NCI-H446 (cell line): ENCODE results near the gene HAUS3.
A peak's percentile ranks its signal among the peaks of the same experiment; 100 is the strongest.
"Not testable (repeated sequence)": the region's sequence is repeated elsewhere in the genome, so short reads cannot be mapped to it uniquely, and the experiment has no call there.

Experiments
- DNase-seq, 2 experiments: peaks; one replicate each; lab custom pipeline; 2025; lab: John Stamatoyannopoulos, UW

The HAUS3 gene

DNA sequence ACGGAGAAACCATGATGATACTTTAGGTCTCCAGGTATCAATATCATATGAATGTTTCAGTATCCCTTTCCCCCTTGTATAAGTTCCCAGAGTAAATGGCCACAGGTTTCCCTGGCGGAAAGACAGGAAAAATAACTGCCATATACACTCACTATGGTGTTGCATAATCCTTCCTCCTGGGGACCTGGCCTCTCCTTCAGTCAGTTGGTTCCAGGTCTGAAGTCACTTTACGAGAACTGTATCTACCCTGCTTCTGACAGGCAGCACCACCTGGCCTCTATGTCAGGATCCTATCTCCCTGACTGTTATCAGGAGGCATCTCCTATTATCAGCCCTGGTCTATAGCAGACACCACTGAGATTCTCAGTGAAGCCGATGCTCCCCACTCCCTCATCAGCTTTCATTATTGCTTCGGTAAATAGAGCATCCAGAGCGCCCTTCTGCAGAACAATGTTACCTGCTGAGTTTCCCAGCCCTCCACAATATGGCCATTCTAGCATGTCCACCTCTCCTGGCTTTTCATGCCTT, 22.6 kb downstream of the HAUS3 start:
- no peak for DNase-seq

- DNase-seq: no peak
These were observed 23.5 kb downstream of the HAUS3 start for GRCh38 chr4:2218436-2218835.

DNA sequence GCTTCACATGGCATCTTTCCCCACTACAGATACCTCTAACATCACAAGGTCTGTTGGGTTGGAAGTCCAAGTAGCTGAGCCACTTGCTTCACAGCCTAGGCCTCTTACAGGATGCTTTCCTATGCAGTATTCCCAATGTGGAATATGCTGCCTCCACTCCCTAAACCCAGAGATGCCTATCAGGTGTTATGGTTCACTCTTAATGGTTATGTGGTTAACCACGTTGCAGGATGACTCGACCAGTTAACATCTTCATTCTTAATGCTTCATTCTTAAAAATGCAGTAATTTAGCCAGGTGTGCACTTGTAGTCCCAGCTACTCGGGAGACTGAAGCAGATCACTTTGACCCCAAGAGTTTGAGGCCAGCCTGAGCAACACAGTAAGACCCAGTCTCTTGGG, 24.2 kb downstream of the HAUS3 start:
- no peak for DNase-seq

GRCh38 chr4:2212831-2213230, 29.1 kb downstream of the HAUS3 start:
- DNase-seq: no peak

DNA sequence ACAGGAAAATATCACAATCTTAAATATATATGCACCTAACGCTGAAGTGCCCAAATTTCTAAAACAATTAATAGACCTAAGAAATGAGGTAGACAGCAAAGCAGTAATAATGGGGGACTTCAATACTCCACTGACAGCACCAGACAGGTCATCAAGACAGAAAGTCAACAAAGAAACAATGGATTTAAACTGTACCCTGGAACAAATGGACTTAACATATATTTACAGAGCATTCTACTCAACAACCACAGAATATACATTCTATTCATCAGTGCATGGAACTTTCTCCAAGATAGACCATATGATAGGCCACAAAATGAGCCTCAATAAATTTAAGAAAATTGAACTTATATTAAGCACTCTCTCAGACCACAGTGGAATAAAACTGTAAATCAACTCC, 39.1 kb downstream of the HAUS3 start:
- DNase-seq: not testable (repeated sequence)

DNA sequence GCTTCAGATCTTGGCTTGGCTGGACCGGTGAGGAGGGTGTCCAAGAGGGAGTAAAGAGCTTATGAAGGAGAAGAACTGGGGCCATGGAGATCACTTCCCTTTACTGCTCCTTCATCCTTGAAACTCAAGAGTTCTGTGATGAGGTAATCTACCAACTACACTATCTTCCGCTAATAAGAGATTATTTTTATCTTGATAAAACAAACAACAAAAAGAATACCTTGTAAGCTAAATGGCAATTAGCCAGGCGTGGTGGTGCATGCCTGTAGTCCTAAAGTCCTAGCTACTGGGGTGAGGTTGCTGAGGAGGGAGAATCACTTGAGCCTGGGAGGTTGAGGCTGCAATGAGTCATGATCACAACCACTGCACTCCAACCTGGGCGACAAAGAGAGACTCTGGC, 47.4 kb downstream of the HAUS3 start:
- no peak for DNase-seq

- no peak for DNase-seq
These were observed 48.6 kb downstream of the HAUS3 start for GRCh38 chr4:2193326-2193725.

DNA sequence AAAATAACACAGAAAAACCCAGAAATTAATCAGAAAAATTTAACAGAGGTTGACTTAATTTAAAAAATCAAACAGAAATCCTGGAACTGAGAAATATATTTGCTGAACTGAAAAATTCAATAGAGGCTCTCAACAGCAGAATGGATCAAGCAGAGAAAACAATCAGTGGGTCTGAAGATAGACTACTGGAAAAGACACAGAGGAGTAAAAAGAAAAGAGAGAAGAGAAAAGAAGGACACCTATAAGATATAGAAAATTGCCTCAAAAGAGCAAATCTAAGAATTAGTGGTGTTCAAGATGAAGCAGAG, 55.1 kb downstream of the HAUS3 start:
- no peak for DNase-seq

DNA sequence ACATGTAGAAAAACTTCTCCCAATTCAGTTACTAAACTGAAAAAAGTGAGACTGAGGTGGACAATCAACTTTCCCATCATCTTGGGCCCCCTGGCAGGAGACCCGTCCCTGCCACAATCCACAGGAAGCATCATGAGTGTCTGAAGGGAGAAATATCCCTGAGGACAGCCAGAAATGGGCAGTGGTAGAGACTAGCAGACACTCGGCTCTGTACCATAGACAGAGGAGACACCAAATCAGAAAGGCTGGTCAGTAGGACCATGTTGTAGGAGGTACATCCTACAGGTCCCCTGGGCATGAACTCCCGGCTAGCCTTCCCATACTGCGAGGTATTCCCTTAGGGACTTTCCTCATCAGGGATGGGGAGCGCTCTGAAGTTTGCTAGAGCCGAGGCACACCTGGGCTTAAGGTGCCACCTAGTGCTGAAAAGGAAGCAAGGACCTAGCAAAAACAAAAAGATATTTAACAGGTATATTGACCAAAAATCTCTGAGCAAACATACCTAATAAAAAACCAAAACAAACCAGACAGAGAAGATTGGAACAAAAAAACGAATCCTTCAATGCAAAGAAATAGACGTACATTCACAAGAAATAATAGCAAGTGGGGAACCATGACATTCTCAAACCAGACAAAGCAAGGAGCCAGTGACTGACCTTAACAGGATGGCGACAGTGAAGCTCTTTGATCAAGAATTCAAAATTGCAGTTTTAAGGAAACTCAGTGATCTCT, 55.6 kb downstream of the HAUS3 start:
- peak in 1 of 2 experiments; percentile 7 for DNase-seq

GRCh38 chr4:2183394-2183793, 58.5 kb downstream of the HAUS3 start:
- DNase-seq: no peak

DNA sequence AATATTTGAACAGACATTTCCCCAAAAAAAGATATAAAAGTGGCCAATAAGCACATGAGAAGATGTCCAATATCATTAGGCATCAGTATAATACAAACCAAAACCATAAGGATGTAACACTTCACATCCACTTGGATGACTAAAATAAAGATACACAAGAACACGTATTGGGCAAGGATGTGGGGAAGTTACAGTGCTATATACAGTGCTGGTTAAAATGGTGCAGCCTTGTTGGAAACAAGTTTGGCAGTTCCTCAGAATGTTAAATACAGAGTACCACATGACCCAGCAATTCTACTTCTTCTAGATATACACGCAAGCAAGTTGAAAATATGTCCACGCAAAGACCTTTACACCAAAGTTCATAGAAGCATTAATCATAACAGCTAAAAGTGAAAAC, 58.9 kb downstream of the HAUS3 start:
- DNase-seq: no peak

DNA sequence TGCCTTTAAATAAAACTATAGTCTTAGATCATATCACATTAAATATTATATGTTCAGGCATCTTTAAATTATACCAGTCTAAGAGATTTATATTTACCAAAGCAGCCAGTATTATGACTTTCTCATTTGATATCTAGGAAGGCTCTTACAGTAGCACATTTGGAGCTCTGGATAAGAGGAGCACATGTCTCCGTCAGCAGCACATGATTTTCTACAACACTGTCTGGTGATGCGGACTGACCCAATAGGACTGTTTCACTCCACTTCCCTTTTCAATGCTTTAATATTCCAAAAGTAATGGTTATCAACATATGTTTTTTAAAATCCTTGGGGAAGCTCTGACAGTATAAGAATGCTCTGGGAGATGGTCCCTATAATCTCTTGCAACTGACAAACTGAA, 61.5 kb downstream of the HAUS3 start:
- DNase-seq: no peak

DNA sequence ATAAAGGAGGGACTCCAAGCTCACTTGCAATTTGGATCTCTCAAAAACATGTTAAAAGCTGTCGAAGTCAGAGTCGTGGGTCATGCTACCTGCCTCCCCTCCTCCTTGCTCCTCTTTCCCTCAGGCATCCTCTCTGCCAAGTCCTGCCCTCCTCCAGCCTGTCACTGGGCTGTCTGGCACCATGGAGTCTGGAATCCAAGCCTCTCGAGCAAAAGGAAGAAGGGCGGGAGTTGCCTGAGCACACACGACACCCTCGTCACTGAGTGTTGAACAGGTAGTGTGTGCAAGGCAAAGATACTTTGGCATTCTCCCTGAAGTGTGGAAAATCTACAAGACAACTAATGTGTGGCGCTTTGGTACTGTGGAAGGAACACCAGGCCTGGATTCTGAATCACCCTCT, 62.2 kb downstream of the HAUS3 start:
- DNase-seq: no peak

DNA sequence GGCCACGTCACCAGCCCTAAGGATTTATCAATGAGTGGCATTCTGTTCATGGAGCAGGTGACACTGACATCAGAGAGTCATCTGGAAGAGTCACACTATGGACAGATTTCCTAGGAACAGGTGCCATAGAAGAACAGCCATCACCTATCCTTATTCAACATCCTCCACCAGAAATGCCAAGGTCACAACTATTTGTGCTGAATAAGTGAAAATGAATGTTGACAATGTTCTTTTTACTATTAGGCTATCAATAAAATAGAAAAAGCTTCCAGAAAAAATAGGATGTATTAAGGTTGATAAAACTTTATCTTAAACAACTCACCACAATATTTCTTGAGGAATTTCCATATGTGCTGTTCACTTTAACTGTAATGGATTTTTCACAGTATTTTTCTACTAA, 62.9 kb downstream of the HAUS3 start:
- DNase-seq: no peak
